Measurements from ENCODE around the gene RNF121.

DNA sequence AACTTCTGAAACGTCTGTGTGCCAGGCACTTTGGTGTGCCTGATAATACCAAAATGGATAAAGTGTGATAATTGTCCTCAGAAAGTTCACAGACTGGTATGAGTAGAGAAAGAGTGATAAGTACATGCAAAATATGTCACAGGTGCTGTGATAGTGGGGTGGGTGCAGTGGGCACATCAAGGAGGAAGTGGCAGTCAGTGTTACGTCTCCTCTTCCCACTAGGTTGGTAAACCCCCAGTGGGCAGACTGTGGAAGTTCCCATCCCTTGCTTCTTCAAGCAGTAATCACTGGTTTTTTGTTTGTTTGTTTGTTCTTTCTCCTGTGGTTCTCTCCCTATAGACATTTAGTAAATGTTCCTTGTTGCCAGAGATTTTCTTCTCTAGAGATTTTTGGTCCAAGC is 5.4 kb downstream of the RNF121 start:
- TF ChIP-seq JUND (IDR thresholded peaks at IDR 0.05) (no peak), CTCF (IDR thresholded peaks at IDR 0.05; ENCODE audit: low read depth, low read length, missing input control) (no peak), FOXA1 (IDR thresholded peaks at IDR 0.05) (no peak), RAD21 (IDR thresholded peaks at IDR 0.05) (no peak), ZBTB33 (IDR thresholded peaks at IDR 0.05) (no peak), TAF1 (conservative IDR thresholded peaks at IDR 0.05) (no peak), YY1 (IDR thresholded peaks at IDR 0.05) (no peak), SP1 (IDR thresholded peaks at IDR 0.05) (no peak), FOXA2 (IDR thresholded peaks at IDR 0.05) (no peak), REST (IDR thresholded peaks at IDR 0.05) (no peak)
- TF ChIP-seq, protein P1, sequence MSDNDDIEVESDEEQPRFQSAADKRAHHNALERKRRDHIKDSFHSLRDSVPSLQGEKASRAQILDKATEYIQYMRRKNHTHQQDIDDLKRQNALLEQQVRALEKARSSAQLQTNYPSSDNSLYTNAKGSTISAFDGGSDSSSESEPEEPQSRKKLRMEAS (IDR thresholded peaks at IDR 0.05): no peak
